GM12878 (cell line): ENCODE results near the gene CP. TPM values are rescaled to one million over a fixed set of nuclear protein-coding genes. Genes with fewer than 3 reads are reported as not detected.

ENCODE experiments used
- ATF2 ChIP-seq: IDR thresholded peaks from 2 replicates; pipeline ENCODE4 v1.6.1; 2012; ENCODE audit warnings: low read length, inconsistent platforms
- BCLAF1 ChIP-seq: fragments of 450-650 bp; IDR thresholded peaks from 2 replicates; pipeline ENCODE4 v1.6.1; 2017; ENCODE audit warnings: antibody characterized with exemption, mild to moderate bottlenecking, moderate library complexity
- CUX1 ChIP-seq: IDR thresholded peaks from 2 replicates; pipeline ENCODE4 v1.6.1; 2012; ENCODE audit warnings: improper control_type of control experiment, low read depth, low read length; ENCODE audit not compliant: insufficient replicate concordance
- DPF2 ChIP-seq: fragments of 450-650 bp; IDR thresholded peaks from 2 replicates; pipeline ENCODE4 v1.6.1; 2017; ENCODE audit warnings: mild to moderate bottlenecking
- EGR1 ChIP-seq, 2 experiments: IDR thresholded peaks; 1 replicate in 1 of 2; 2 replicates in 1 of 2; pipeline ENCODE4 v1.6.1; 2011 to 2012; ENCODE audit warnings: low read depth in 2 of 2, low read length in 2 of 2, borderline replicate concordance in 1 of 2, mild to moderate bottlenecking in 1 of 2, moderate library complexity in 1 of 2
- GATAD2B ChIP-seq: fragments of 450-650 bp; conservative IDR thresholded peaks from 2 replicates; pipeline ENCODE4 v1.6.1; 2017; ENCODE audit warnings: low read depth, mild to moderate bottlenecking, moderate library complexity
- IKZF1 ChIP-seq: fragments of 450-650 bp; conservative IDR thresholded peaks from 2 replicates; pipeline ENCODE4 v1.6.1; 2017; ENCODE audit warnings: antibody characterized with exemption, mild to moderate bottlenecking
- IRF4 ChIP-seq: IDR thresholded peaks from 2 replicates; pipeline ENCODE4 v1.6.1; 2011; ENCODE audit warnings: low read depth, low read length
- JUNB ChIP-seq: IDR thresholded peaks from 2 replicates; pipeline ENCODE4 v1.6.1; 2016; ENCODE audit warnings: antibody characterized with exemption, mild to moderate bottlenecking
- RELA ChIP-seq: fragments of 450-650 bp; IDR thresholded peaks from 2 replicates; pipeline ENCODE4 v1.8.0; 2014; ENCODE audit warnings: borderline replicate concordance; ENCODE audit not compliant: partially characterized antibody
- SMC3 ChIP-seq: IDR thresholded peaks from 2 replicates; pipeline ENCODE4 v1.6.1; 2011; ENCODE audit warnings: low read length, improper control_type of control experiment, borderline replicate concordance
- USF1 ChIP-seq: IDR thresholded peaks from 2 replicates; pipeline ENCODE4 v1.6.1; 2011; ENCODE audit warnings: borderline replicate concordance, low read depth, mild to moderate bottlenecking, moderate library complexity, mixed read lengths, low read length; ENCODE audit not compliant: insufficient read depth; ENCODE audit errors: extremely low read length
- ZBED1 ChIP-seq: IDR thresholded peaks from 2 replicates; pipeline ENCODE4 v1.6.1; 2016; ENCODE audit warnings: borderline replicate concordance
- ZBTB33 ChIP-seq: fragments of 450-650 bp; IDR thresholded peaks from 2 replicates; pipeline ENCODE4 v1.6.1; 2017; ENCODE audit warnings: mild to moderate bottlenecking
- ZNF217 ChIP-seq: fragments of 450-650 bp; IDR thresholded peaks from 2 replicates; pipeline ENCODE4 v1.6.1; 2017; ENCODE audit warnings: antibody characterized with exemption, mild to moderate bottlenecking
- polyA plus RNA-seq, 11 experiments: library from polyadenylated mRNA; depleted of rRNA in 4 of 11; unstranded in 6 of 11; stranded (reverse) in 5 of 11; fragments of >200 nt; fragmentation: Nextera tagmentation in 4 of 11; fragmentation: Illumina TruSeq in 1 of 11; extraction: Ambion mirVana in 4 of 11; extraction: Trizol in 1 of 11; gene quantifications; 1 replicate in 1 of 11; 2 replicates in 10 of 11; pipeline versions ENCODE4 v1.2.1 to v1.2.3, GENCODE V29; 2011 to 2016; ENCODE audit warnings: inconsistent platforms in 2 of 11, missing spikeins in 2 of 11, low read depth in 1 of 11
- total RNA-seq, 4 experiments: library from RNA; depleted of rRNA in 3 of 4; stranded (reverse); fragments of >200 nt in 3 of 4; fragmentation: Illumina TruSeq in 1 of 4; extraction: Trizol in 1 of 4; gene quantifications; 2 replicates each; pipeline versions ENCODE4 v1.2.1 to v1.2.3, GENCODE V29; 2013 to 2021

CP gene
- total and polyA plus RNA-seq, 10 of the 15 experiments (the other 5 are each of a cell fraction or from before 2014, with no cell fraction given), result 0.14 to 1.2 (median 0.30) TPM; not detected in 6

- TF ChIP-seq IRF4 (0 out of 2 replicates have a peak, but pooled peaks have one; percentile 14), EGR1 (IDR thresholded peaks at IDR 0.05; ENCODE audit: borderline replicate concordance in 1 of 2, low read depth in 2 of 2, low read length in 2 of 2) (no peak), SMC3 (no peak), RELA (no peak), GATAD2B (no peak), BCLAF1 (no peak), ZNF217 (no peak), ZBTB33 (no peak), ATF2 (0 out of 2 replicates have a peak, but pooled peaks have one; percentile 14), IKZF1 (peak; percentile 53; the same call in 1 of the 2 replicates), USF1 (no peak), DPF2 (0 out of 2 replicates have a peak, but pooled peaks have one; percentile 36), ZBED1 (no peak), CUX1 (no peak), JUNB (peak; percentile 58)
Measured at GRCh38 chr3:149247929-149248691, 26.5 kb upstream of the CP start (continued).
